ENCODE data around the gene IFT25. TPM values are rescaled to one million over a fixed set of nuclear protein-coding genes. Genes with fewer than 3 reads are reported as not detected.

The IFT25 gene
- total RNA-seq, 2 donors from 2014 or later = 61.3 to 73.0 TPM

DNA sequence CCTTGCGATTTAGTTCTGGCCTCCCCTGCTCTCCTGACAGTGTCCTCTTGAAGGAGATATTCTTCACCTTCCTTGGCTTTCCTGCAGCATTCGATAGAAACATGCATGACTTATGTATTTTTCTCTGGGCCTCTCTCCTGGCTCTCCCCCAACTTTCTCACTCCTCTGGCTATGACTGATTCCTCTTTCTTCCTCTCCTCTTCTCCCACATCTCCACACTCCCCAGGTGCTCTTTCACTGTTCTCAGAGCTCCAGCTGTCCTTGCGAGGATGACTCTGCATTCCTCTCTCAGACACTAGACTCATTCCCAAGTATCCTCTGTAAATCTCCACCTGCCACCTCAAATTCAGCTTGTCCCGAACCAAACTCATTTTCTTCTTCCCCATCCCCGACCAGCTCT is 18.6 kb upstream of the IFT25 start:
- ATAC-seq (no peak), DNase-seq (ENCODE audit: low spot score in 2 of 2) (no peak)
- Mint-ChIP-seq H3K36me3 (peaks cover 0 to 16% of the 10 kb centered on the region in 2 donors), H3K9me3 (no peaks in the 10 kb centered on the region), H3K27ac (no peak overlapping the region)

DNA sequence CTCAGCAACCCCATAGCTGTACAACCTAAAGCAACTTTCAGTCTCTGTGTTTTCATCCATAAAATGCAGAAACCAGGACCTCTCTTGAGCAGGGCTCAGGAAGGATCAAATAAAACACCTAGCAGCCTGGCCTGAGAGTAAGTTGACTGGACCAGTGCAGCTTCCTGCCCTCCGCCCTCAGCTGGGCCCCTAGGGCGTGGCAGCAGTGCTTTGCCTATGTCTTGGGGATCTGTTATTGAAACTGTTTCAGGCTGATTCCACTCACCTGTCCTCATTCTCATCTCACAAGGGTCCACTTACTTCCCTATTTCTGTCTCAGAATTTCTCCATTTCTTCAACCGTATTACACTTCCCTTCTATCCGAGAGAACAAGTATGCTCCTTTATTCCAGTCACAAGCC is 18.0 kb upstream of the IFT25 start:
- Mint-ChIP-seq H3K36me3 (peaks cover 0 to 16% of the 10 kb centered on the region in 2 donors), H3K9me3 (no peaks in the 10 kb centered on the region), H3K27ac (no peak overlapping the region)
- ATAC-seq (no peak), DNase-seq (ENCODE audit: low spot score in 2 of 2) (no peak)

DNA sequence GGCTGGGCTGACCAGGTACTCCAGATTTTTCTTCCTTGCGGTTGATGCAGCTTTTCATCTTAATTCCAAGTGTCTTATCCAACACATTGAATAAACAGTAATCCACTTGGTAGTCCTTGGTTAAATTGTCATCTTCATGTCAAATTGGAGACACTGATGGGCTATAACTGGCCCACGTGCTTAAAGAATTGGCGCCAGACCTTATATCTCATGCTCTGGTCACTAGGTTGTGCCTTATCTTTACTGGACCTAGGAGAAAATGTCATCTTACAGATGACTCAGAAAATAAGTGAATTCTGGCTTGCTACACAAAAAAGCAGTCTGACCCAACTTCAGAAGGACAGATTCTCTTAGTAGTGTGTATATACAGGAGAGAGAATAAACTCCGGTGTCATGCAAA is 16.9 kb upstream of the IFT25 start:
- DNase-seq (ENCODE audit: low spot score in 2 of 2) (no peak), ATAC-seq (no peak)
- H3K27ac Mint-ChIP-seq = no peak overlapping the region
- H3K36me3 Mint-ChIP-seq = peaks cover 0 to 16% of the 10 kb centered on the region in 2 donors
- H3K9me3 Mint-ChIP-seq = no peaks in the 10 kb centered on the region

DNA sequence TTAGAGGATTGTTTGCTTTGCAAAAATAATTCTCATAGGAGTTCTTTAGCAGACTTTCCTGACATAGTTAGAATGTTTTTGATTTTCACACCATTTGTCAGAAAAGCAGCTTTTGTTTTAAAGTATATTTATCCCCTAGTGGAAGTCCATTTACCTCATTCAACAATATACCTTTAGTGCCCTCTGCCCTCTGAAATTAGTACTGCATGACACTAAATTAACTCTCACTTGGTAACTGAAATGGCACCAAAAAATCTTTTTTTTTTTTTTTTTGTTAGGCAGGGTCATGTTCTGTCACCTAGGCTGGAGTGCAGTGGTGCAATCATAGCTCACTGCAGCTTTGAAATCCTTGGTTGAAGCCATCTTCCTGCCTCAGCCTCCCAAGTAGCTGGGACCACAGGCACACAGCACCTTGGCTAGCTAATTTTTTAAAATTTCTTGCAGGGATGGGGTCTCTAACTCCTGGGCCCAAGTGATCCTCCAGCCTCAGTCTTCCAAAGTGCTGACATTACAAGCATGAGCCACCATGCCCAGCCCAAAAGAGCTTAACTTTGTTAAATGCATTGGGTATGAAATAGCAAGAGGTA is 14.3 kb upstream of the IFT25 start:
- ATAC-seq = peak in 1 of 2 donors; percentile 59

DNA sequence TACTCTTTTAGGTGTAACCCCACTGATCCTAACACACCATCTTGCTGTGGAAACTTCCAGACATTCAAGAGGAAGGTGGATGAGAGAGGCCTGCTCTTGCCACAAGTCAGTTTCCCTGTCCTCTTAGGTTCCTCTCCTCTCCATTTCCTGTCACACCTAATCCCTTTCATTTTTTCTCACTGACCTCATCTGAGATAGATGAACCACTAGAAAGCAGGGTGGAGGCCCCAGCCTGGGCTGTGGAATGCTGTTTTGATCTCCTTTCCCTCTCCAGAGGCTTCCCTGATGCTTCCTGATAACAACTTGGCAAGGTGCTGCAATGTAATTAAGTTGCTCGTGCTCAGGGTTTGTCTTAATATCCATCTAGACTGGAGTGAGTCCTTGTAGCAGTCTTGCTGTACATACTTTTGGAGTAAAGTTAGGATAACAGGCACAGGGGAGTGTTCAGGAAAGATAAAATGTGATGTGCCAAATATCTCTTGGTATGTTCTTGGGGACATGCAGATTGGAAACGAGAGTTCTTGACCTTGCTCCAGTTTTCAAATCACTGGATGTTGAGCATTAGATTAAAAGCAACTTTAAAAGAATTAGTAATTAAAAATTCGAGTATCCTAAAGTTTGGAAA is 11.8 kb upstream of the IFT25 start:
- peaks cover 5 to 17% of the 10 kb centered on the region in 2 donors for H3K36me3 Mint-ChIP-seq
- ATAC-seq = no peak
- DNase-seq (ENCODE audit: low spot score in 2 of 2) = no peak
- no peaks in the 10 kb centered on the region for H3K9me3 Mint-ChIP-seq
- H3K27ac Mint-ChIP-seq = peak overlapping the region; percentile 48 to 65

More for the DNA sequence above, 14.3 kb upstream of the IFT25 start:
- no peaks in the 10 kb centered on the region for H3K9me3 Mint-ChIP-seq
- no peak overlapping the region for H3K27ac Mint-ChIP-seq
- DNase-seq (ENCODE audit: low spot score in 2 of 2) = peak in 1 of 2 donors; percentile 28
- peaks cover 0 to 7% of the 10 kb centered on the region in 2 donors for H3K36me3 Mint-ChIP-seq

DNA sequence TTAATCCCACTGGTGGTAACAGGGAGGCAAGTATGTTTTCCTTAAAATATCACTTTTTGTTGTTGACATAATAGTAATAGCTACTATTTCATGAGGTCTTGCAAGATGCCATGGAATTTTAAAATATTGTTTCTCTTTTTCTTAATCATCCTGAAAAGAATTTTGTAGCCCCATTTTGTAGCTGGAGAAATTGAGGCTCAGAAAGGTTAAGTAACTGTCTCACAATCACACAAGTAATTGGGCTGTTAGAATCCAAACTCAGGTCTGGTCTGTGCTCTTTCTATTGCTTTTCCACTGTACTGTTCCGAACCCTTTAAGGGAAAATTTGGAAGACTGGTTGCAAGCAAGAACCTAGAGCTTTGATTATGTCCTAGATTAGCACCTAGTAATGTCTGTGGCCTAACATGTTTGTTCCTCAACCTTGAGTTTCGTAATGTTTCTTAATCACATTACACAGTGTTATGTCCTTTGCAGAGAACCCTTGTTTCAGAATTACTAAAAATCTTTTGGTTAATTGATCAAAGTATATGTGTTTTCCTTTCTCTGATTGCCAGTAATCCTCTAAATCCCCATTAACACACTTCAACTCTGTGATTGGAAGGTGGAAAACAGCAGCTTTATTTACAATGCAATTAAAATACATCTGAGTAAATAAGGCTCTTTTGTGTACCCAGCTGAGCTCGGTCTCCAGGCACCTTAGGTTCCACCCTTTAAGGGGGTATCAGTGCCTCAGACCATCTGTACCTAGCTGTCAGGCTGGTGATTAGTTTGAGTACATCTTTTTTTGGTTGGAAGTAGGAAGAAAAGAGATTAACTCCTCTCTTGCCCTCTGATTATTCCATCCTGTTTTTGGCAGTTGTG is 11.0 kb upstream of the IFT25 start:
- peak overlapping the region; percentile 48 to 65 for H3K27ac Mint-ChIP-seq
- DNase-seq (ENCODE audit: low spot score in 2 of 2) (no peak), ATAC-seq (peak in 1 of 2 donors; percentile 66)
- H3K36me3 Mint-ChIP-seq = peaks cover 6 to 17% of the 10 kb centered on the region in 2 donors
- H3K9me3 Mint-ChIP-seq = no peaks in the 10 kb centered on the region

DNA sequence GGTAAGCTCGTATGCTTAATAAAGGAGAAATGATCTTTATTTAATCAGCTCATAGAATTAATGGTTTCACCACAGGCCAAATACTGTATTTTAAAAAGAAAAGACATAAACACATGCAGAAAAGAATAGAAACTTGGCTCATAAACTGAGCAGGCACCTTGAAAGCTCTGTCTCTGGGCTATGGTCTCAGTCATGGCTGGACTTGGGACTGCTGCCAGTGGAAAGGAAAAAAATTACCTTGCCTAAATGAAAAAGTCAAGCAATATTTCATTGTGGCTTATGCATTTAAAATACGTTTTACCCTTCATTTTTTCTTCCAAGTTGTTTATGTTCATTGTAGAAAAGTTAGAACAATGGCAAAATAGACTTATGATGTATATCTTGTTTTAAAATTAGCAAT is 8.6 kb upstream of the IFT25 start:
- Mint-ChIP-seq H3K36me3 (peaks cover 6 to 10% of the 10 kb centered on the region in 2 donors), H3K9me3 (no peaks in the 10 kb centered on the region), H3K27ac (no peak overlapping the region)
- ATAC-seq (no peak), DNase-seq (ENCODE audit: low spot score in 2 of 2) (no peak)

DNA sequence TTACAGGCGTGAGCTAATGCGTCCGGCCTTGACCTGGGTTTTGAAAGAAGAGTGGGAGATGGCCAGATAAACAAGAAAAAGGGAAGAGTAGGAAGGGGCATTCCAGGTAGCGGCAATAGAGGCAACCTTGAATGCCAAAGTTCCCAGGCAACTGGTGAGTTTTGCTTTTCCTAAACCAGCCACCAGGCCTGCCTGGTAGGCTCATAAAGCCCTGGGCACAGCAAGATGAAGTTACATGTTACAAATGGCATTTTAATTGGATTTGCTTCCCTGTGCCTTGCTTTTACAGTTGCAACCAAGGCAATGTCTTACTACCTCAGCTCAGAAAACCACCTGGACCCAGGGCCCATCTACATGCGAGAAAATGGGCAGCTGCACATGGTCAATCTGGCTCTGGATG is 6.2 kb upstream of the IFT25 start:
- ATAC-seq = no peak
- Mint-ChIP-seq H3K36me3 (peaks cover 6 to 10% of the 10 kb centered on the region in 2 donors), H3K27ac (peak overlapping the region in 1 of 2 donors; percentile 79), H3K9me3 (no peaks in the 10 kb centered on the region)
- no peak for DNase-seq (ENCODE audit: low spot score in 2 of 2)

DNA sequence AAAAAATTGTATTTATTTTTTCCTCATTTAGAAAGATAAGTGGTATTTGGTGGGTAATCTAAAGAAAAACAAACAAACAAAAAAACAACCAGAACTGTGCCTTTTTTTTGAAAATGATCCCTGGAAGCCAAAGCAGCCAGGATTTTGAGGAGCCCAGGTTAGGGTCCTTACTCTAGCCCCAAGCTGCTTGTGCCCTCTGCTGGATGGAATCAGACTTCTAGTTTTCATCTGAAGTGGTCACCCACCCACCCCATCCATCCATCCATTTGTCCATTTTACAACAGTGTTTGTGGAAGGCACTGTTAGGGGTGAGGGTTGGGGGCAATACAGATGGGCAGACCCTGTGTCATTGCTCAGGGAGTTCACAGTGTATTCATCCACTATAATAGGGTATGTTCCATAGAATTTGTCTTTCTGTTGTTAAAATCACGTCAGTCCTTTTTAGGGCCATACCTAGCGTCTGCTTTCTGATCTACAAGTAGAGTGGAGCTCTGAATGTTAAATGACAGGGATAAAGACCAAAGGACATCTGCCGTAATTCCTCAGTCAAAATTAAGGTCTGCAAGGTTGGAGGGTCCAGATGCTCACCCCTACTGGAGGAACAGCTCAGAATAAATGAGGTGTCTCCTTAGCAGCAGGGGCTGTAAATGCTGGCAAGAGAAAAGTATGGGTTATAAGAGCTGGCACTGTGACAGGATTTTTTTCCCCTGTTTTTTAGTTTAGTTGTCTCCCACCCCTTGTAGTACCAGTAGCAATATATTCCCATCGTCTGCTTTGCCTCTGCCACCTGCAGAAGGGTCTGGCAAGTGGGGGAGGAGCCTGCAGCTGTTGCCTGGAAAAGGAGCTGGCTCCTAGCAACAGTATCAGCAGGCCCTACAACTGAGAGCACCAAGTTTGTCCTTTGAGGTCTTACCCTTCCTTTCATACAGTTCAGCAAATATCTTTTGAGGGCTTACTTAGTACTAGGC is 3.8 kb upstream of the IFT25 start:
- ATAC-seq (no peak), DNase-seq (ENCODE audit: low spot score in 2 of 2) (peak in 1 of 2 donors; percentile 29)
- Mint-ChIP-seq H3K36me3 (peaks cover 16 to 19% of the 10 kb centered on the region in 2 donors), H3K27ac (no peak overlapping the region), H3K9me3 (no peaks in the 10 kb centered on the region)

DNA sequence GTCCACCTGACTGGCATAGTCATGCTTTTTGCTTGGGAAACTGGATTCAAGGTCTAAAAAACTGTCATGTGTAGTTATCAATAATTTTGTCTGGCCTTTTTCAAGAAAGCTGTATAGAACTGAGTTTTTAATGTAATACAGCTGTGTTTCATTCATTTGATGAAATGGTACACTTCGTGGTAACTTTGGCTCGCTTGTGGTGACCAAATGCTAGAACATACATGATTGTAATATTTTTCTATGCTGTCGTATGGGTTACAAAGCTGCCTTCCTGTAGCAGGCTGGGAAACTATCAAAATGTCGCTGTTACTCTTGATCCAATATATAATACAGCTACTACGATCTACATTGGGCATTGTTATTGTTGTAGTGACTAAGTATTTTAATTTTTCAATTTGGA is 2.8 kb upstream of the IFT25 start:
- DNase-seq (ENCODE audit: low spot score in 2 of 2) = no peak
- Mint-ChIP-seq H3K9me3 (no peaks in the 10 kb centered on the region), H3K36me3 (peaks cover 18 to 24% of the 10 kb centered on the region in 2 donors), H3K27ac (no peak overlapping the region)
- ATAC-seq = no peak

DNA sequence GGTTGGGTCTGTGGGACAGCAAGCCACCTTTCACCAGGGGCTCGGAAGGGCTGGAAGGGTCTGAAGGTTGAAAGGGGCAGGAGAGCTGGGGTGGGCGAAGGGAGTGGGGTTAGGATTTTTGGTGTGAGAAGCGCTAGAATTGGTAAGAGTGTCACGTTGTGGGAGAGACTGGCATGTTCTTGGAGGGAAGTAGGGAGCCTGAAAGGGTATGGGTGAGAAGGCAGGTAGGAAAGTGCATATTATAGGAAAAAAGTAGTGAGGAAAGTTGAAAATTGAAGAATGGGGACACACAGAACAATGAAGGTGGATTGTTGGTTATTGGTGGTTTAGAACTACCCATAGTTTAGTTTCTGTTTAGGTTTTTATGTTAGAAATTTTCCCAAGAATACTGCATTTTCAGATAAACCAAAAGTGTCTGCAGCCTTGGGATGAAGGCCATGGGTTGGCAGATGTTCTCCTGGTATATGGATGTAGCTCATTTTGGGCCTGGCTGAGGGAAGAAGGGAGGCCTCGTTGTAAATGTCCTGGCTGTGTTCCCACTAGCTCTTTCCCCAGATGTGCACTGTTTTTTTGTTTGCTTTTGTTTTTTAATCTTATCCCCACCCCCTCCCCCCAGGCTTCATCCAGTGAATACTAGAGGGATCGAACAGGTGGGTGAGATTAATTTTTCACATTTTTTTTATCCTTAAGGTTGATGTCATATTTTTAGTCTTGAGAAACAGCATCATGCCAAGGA is 1.8 kb upstream of the IFT25 start:
- no peak for DNase-seq (ENCODE audit: low spot score in 2 of 2)
- no peak for ATAC-seq
- Mint-ChIP-seq H3K36me3 (peaks cover 13 to 29% of the 10 kb centered on the region in 2 donors), H3K27ac (peak overlapping the region; percentile 80 to 92), H3K9me3 (peaks cover 0 to 4% of the 10 kb centered on the region in 2 donors)

DNA sequence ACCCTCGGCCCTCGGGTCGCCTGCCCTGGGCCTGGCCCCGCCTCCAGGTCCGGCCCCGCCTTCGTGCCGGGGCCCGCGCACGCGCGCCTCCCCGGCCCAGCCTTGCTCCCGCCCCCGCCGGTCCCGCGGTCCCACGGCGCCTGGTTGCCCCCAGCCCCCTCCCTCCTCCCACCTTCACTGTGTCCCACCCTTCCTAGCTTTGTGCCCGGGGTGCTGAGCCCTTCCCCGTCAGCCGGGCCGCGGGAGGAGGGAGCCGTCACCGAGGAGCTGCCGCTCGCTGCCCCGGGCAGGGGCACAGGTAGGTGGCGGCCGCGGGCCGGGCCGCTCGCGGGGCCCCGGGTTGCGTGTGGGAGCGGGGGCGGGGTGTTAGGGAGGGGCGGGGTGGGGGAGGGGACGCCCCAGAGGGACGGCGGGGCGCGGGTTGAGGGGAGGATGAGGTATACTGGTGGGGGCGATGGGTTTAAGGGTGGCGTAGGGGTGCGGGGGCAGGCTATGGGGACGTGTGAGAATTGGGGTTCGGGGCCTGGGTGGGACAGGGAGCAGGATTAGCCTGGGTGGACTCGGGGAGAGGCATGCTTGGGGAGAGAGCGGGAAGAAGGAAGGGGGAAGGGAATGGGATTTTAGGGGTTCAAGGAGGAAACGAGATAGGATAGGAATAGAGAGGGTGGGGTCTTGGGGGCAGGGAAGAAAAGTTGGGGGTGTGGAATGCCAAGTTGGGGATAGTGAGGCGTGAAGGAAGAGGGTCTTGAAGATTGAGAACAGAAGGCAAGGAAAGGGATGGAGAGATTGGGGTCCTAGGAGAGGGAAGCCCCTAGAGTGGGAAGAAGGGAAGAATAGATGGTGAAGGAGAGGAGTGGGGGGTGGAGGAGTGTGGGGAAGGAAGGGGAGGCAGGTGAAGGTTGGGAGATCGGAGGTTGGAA is 1.0 kb upstream of the IFT25 start, which contains the start of gene LRRC42:
Gene LRRC42 (plus strand): TSS at position 99 of the 920 bp plus-strand sequence. CDS start 5,650 bp downstream, outside the sequence.
- DNase-seq (ENCODE audit: low spot score in 2 of 2) = no peak
- Mint-ChIP-seq H3K9me3 (peaks cover 0 to 4% of the 10 kb centered on the region in 2 donors), H3K36me3 (peaks cover 12 to 28% of the 10 kb centered on the region in 2 donors), H3K27ac (peak within 1 kb of the TSS; percentile 92 to 95)
- peak; percentile 73 to 74 for ATAC-seq

DNA sequence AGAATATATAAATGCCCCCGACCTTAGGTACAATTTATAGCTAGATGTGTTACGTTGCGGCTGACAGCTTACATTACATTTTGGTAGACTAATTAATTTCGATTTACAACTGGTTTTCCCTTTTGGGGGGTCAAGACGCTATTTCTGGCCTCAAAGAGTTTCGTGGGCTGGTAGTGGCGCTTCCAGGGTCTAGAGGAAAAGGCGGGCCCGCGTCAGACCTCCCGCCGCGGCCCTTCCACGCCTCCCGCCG is 391 bp downstream of the IFT25 start:
- Mint-ChIP-seq H3K36me3 (peaks cover 12 to 31% of the 10 kb centered on the region in 2 donors), H3K27ac (peak overlapping the region; percentile 89 to 95), H3K9me3 (peaks cover 0 to 4% of the 10 kb centered on the region in 2 donors)
- ATAC-seq (no peak), DNase-seq (ENCODE audit: low spot score in 2 of 2) (no peak)

DNA sequence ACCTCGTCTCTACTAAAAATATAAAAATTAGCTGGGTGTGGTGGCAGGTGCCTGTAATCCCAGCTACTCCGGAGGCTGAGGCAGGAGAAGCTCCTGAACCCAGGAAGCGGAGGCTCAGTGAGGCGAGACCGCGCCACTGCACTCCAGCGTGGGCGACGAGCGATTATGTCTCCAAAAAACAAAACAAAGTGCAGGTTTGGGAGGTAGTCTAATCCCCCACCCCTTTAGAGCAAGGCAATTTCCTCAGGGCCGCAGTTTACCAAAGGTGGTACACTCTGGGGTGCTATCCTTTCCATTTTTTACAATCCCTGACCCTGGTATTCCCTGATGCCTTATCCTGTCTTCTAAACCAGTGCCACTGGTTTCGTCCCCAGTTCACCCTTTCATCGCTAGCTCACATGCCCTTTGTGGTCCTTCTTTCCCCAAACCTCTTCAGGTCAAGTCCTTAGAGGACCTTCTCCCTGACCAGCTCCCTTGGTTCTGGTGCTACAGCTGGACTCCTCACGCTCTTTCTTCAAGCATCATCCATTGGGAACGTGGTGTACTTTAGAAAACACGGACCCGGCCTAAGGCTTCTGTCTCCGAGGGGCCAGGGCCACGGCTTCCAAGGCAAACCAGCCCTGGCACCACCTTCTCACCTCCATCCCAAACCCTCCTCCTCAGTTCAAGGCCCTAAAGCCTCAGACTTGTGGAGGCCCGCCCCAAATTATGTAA is 873 bp downstream of the IFT25 start:
- Mint-ChIP-seq H3K36me3 (peaks cover 12 to 34% of the 10 kb centered on the region in 2 donors), H3K9me3 (peaks cover 0 to 4% of the 10 kb centered on the region in 2 donors), H3K27ac (peak overlapping the region; percentile 89 to 95)
- DNase-seq (ENCODE audit: low spot score in 2 of 2) (no peak), ATAC-seq (no peak)

Data from activated naive CD4-positive, alpha-beta T cell treated with anti-CD3 and anti-CD28 coated beads, Interleukin-2, amount 50 U/mL, for 72 hours (primary cell).